DMS79 treated with DMSO at 0.1 percent for 48 hours (cell line): Measurements from ENCODE around the gene GRIN3A.

Source experiments
- DNase-seq: peaks from one replicate; lab custom pipeline; 2025; lab: John Stamatoyannopoulos, UW

Gene GRIN3A

GRCh38 chr9:101705135-101705661 lies 33.2 kb downstream of the GRIN3A start:
- peak; percentile 22 for DNase-seq

GRCh38 chr9:101702257-101702656 lies 36.2 kb downstream of the GRIN3A start:
- no peak for DNase-seq

GRCh38 chr9:101693546-101694336 lies 44.7 kb downstream of the GRIN3A start:
- no peak for DNase-seq

GRCh38 chr9:101691657-101692056 lies 46.8 kb downstream of the GRIN3A start:
- no peak for DNase-seq

- no peak for DNase-seq
These were observed 49.4 kb downstream of the GRIN3A start for GRCh38 chr9:101689039-101689438.

- DNase-seq: no peak
These were observed 53.8 kb downstream of the GRIN3A start for GRCh38 chr9:101684665-101685064.

- no peak for DNase-seq
These were observed 55.2 kb downstream of the GRIN3A start for GRCh38 chr9:101683236-101683635.

- no peak for DNase-seq
These were observed 60.6 kb downstream of the GRIN3A start for GRCh38 chr9:101677861-101678260.

- no peak for DNase-seq
These were observed 63.1 kb downstream of the GRIN3A start for GRCh38 chr9:101675341-101675740.

- no peak for DNase-seq
These were observed 64.3 kb downstream of the GRIN3A start for GRCh38 chr9:101674165-101674564.

- DNase-seq: no peak
These were observed 64.8 kb downstream of the GRIN3A start for GRCh38 chr9:101673642-101674041.

- no peak for DNase-seq
These were observed 66.9 kb downstream of the GRIN3A start for GRCh38 chr9:101671567-101671966.

GRCh38 chr9:101668421-101668820 lies 70.0 kb downstream of the GRIN3A start:
- no peak for DNase-seq

- DNase-seq: no peak
These were observed 74.0 kb downstream of the GRIN3A start for GRCh38 chr9:101664453-101664852.

- no peak for DNase-seq
These were observed 85.8 kb downstream of the GRIN3A start for GRCh38 chr9:101652601-101653175.

- DNase-seq: no peak
These were observed 88.3 kb downstream of the GRIN3A start for GRCh38 chr9:101650142-101650541.

GRCh38 chr9:101648493-101648892 lies 90.0 kb downstream of the GRIN3A start:
- no peak for DNase-seq

- no peak for DNase-seq
These were observed 98.4 kb downstream of the GRIN3A start for GRCh38 chr9:101639785-101640665.

- no peak for DNase-seq
These were observed 99.1 kb downstream of the GRIN3A start for GRCh38 chr9:101639311-101639710.

- no peak for DNase-seq
These were observed 102.2 kb downstream of the GRIN3A start for GRCh38 chr9:101636247-101636646.

- DNase-seq: no peak
These were observed 103.0 kb downstream of the GRIN3A start for GRCh38 chr9:101635473-101635872.

GRCh38 chr9:101634741-101635409 lies 103.6 kb downstream of the GRIN3A start:
- DNase-seq: no peak
